GM19463 (cell line): ENCODE data around the gene XYLT1.

Experiments
- ATAC-seq: cut with Tn5 transposase; IDR thresholded peaks from one replicate; pipeline ENCODE4 v1.9.1; 2021; ENCODE audit warnings: mild to moderate bottlenecking, moderate library complexity; ENCODE audit not compliant: unreplicated experiment

The XYLT1 gene

GRCh38 chr16:17238285-17239028 lies 232.3 kb downstream of the XYLT1 start:
- no peak for ATAC-seq

- ATAC-seq: no peak
These were observed 233.3 kb downstream of the XYLT1 start for GRCh38 chr16:17237350-17237944.

GRCh38 chr16:17235147-17235815 lies 235.5 kb downstream of the XYLT1 start:
- no peak for ATAC-seq

- no peak for ATAC-seq
These were observed 237.3 kb downstream of the XYLT1 start for GRCh38 chr16:17233318-17234002.

- ATAC-seq: no peak
These were observed 238.3 kb downstream of the XYLT1 start for GRCh38 chr16:17232487-17232886.

GRCh38 chr16:17231972-17232371 lies 238.8 kb downstream of the XYLT1 start:
- ATAC-seq: no peak

GRCh38 chr16:17230932-17231581 lies 239.7 kb downstream of the XYLT1 start:
- no peak for ATAC-seq

GRCh38 chr16:17229766-17230165 lies 241.0 kb downstream of the XYLT1 start:
- no peak for ATAC-seq

- no peak for ATAC-seq
These were observed 241.6 kb downstream of the XYLT1 start for GRCh38 chr16:17229131-17229530.

GRCh38 chr16:17228708-17229055 lies 242.1 kb downstream of the XYLT1 start:
- ATAC-seq: no peak

- ATAC-seq: no peak
These were observed 242.6 kb downstream of the XYLT1 start for GRCh38 chr16:17228048-17228707.

GRCh38 chr16:17227278-17227677 lies 243.5 kb downstream of the XYLT1 start:
- ATAC-seq: no peak

GRCh38 chr16:17225541-17225940 lies 245.2 kb downstream of the XYLT1 start:
- no peak for ATAC-seq

- ATAC-seq: no peak
These were observed 245.9 kb downstream of the XYLT1 start for GRCh38 chr16:17224879-17225281.

- no peak for ATAC-seq
These were observed 246.4 kb downstream of the XYLT1 start for GRCh38 chr16:17224350-17224749.

GRCh38 chr16:17223576-17223975 lies 247.2 kb downstream of the XYLT1 start:
- ATAC-seq: no peak

GRCh38 chr16:17222871-17223401 lies 247.8 kb downstream of the XYLT1 start:
- no peak for ATAC-seq

- no peak for ATAC-seq
These were observed 250.8 kb downstream of the XYLT1 start for GRCh38 chr16:17219991-17220390.

- no peak for ATAC-seq
These were observed 254.8 kb downstream of the XYLT1 start for GRCh38 chr16:17215936-17216335.

GRCh38 chr16:17215306-17215705 lies 255.5 kb downstream of the XYLT1 start:
- ATAC-seq: no peak
